Trophoblast cell (in vitro differentiated cells and primary cell): ENCODE results near the gene PCYT2. TPM values are rescaled to one million over a fixed set of nuclear protein-coding genes. Genes with fewer than 3 reads are reported as not detected.
A peak's percentile ranks its signal among the peaks of the same experiment; 100 is the strongest.

Experiments used
- DNase-seq, 2 donors: peaks; one replicate each; pipeline ENCODE4 v3.0.0-alpha.2; 2016
- H2AFZ ChIP-seq: 2 replicates; pipeline ENCODE4 v1.6.1; 2013; ENCODE audit warnings: low read length, moderate library complexity, mild to moderate bottlenecking; ENCODE audit not compliant: insufficient read depth, poor library complexity
- H2AK5ac ChIP-seq: 2 replicates; pipeline ENCODE4 v1.6.1; 2013; ENCODE audit warnings: mild to moderate bottlenecking, low read length
- H2BK120ac ChIP-seq: 2 replicates; pipeline ENCODE4 v1.6.1; 2013; ENCODE audit warnings: low read length, mild to moderate bottlenecking, moderate library complexity; ENCODE audit not compliant: insufficient read depth, poor library complexity
- H2BK12ac ChIP-seq: 2 replicates; pipeline ENCODE4 v1.6.1; 2013; ENCODE audit warnings: mild to moderate bottlenecking, low read length, moderate library complexity
- H2BK5ac ChIP-seq: 2 replicates; pipeline ENCODE4 v1.6.1; 2013; ENCODE audit warnings: low read length, low read depth, moderate library complexity, mild to moderate bottlenecking; ENCODE audit not compliant: poor library complexity
- H3K14ac ChIP-seq: 2 replicates; pipeline ENCODE4 v1.6.1; 2013; ENCODE audit warnings: mild to moderate bottlenecking, low read length
- H3K18ac ChIP-seq: 2 replicates; pipeline ENCODE4 v1.6.1; 2013; ENCODE audit warnings: mild to moderate bottlenecking, low read length
- H3K23ac ChIP-seq: 2 replicates; pipeline ENCODE4 v1.6.1; 2013; ENCODE audit warnings: low read length
- H3K27ac ChIP-seq: 2 replicates; pipeline ENCODE4 v1.5.1; 2013; ENCODE audit warnings: low read depth, mild to moderate bottlenecking, inconsistent platforms, low read length, moderate library complexity
- H3K27me3 ChIP-seq: 2 replicates; pipeline ENCODE4 v1.6.1; 2013; ENCODE audit warnings: inconsistent platforms, mild to moderate bottlenecking, low read length, moderate library complexity; ENCODE audit not compliant: insufficient read depth
- H3K36me3 ChIP-seq, 2 experiments: 1 replicate in 1 of 2; 2 replicates in 1 of 2; pipeline ENCODE4 v1.6.1; 2013; ENCODE audit warnings: low read length in 2 of 2, mild to moderate bottlenecking in 2 of 2, moderate library complexity in 1 of 2; ENCODE audit not compliant: insufficient read depth in 2 of 2, control insufficient read depth in 1 of 2
- H3K4ac ChIP-seq: 2 replicates; pipeline ENCODE4 v1.6.1; 2013; ENCODE audit warnings: low read depth, mild to moderate bottlenecking, low read length, moderate library complexity
- H3K4me1 ChIP-seq, 2 experiments: 1 replicate in 1 of 2; 2 replicates in 1 of 2; pipeline ENCODE4 v1.6.1; 2013; ENCODE audit warnings: low read length in 2 of 2, mild to moderate bottlenecking in 2 of 2, moderate library complexity in 1 of 2; ENCODE audit not compliant: insufficient read depth in 2 of 2, control insufficient read depth in 1 of 2
- H3K4me2 ChIP-seq: 2 replicates; pipeline ENCODE4 v1.6.1; 2013; ENCODE audit warnings: inconsistent platforms, mild to moderate bottlenecking, low read length, moderate library complexity
- H3K4me3 ChIP-seq: 2 replicates; pipeline ENCODE4 v1.5.1; 2013; ENCODE audit warnings: mild to moderate bottlenecking, low read depth, low read length, inconsistent platforms
- H3K79me1 ChIP-seq: one replicate; pipeline ENCODE4 v1.6.1; 2013; ENCODE audit warnings: low read length
- H3K79me2 ChIP-seq: 2 replicates; pipeline ENCODE4 v1.6.1; 2013; ENCODE audit warnings: low read length, mild to moderate bottlenecking; ENCODE audit not compliant: control insufficient read depth, insufficient read depth, poor library complexity
- H3K9ac ChIP-seq: 2 replicates; pipeline ENCODE4 v1.6.1; 2013; ENCODE audit warnings: mild to moderate bottlenecking, low read length
- H3K9me3 ChIP-seq: 2 replicates; pipeline ENCODE4 v1.6.1; 2013; ENCODE audit warnings: low read depth, mild to moderate bottlenecking, control low read depth, inconsistent platforms, low read length; ENCODE audit not compliant: insufficient read depth
- H4K12ac ChIP-seq: 2 replicates; pipeline ENCODE4 v1.6.1; 2013; ENCODE audit warnings: low read depth, mild to moderate bottlenecking, low read length, moderate library complexity
- H4K8ac ChIP-seq: 2 replicates; pipeline ENCODE4 v1.6.1; 2013; ENCODE audit warnings: low read depth, mild to moderate bottlenecking, low read length, moderate library complexity
- H4K91ac ChIP-seq: one replicate; pipeline ENCODE4 v1.6.1; 2013; ENCODE audit warnings: low read depth, mild to moderate bottlenecking, low read length, moderate library complexity
- WGBS: extraction: QIAGEN DNeasy Blood & Tissue Kit; methylation state at CpG from one replicate; pipeline ENCODE4 v1.1.7; 2013; ENCODE audit warnings: missing lambda C conversion rate; ENCODE audit not compliant: insufficient read length, insufficient coverage; ENCODE audit errors: extremely low coverage; 5-methylcytosine and 5-hydroxymethylcytosine counted together
- polyA plus RNA-seq: library from polyadenylated mRNA; stranded (reverse); fragments of 200-250 nt; gene quantifications from 2 replicates; pipeline ENCODE4 v1.2.3, GENCODE V29; 2013

PCYT2 gene
- polyA plus RNA-seq = 27.8 and 28.9 TPM in 2 replicates

GRCh38 chr17:81911277-81911961 is at the start of gene PCYT2:
Gene PCYT2, minus strand, starts transcription at chr17:81911399. Its CDS starts 44 bp downstream, at chr17:81911355.
- peak within 1 kb of the TSS; percentile 95 for H3K4me2 ChIP-seq
- H4K8ac ChIP-seq = peak within 1 kb of the TSS; percentile 43
- H2AK5ac ChIP-seq = peak within 1 kb of the TSS; percentile 69
- no CpG with 5 or more reads among the region's 84 CpGs for WGBS
- H3K36me3 ChIP-seq = peaks cover 70 to 71% of the 10 kb centered on the region in 2 experiments
- H3K79me1 ChIP-seq = peaks cover 3% of the 10 kb centered on the region
- peaks cover 4% of the 10 kb centered on the region for H3K79me2 ChIP-seq
- H2BK120ac ChIP-seq = peak within 1 kb of the TSS; percentile 59
- peak within 1 kb of the TSS; percentile 46 for H2BK5ac ChIP-seq
- H3K18ac ChIP-seq = peak within 1 kb of the TSS; percentile 76
- peak within 1 kb of the TSS; percentile 32 for H4K12ac ChIP-seq
- H4K91ac ChIP-seq = peak within 1 kb of the TSS; percentile 67
- H3K27ac ChIP-seq = peak within 1 kb of the TSS; percentile 48
- peak within 1 kb of the TSS; percentile 94 for H3K4me3 ChIP-seq
- H3K9me3 ChIP-seq = no peaks in the 10 kb centered on the region
- peaks cover 6% of the 10 kb centered on the region in 2 experiments for H3K4me1 ChIP-seq
- H2AFZ ChIP-seq = peak within 1 kb of the TSS; percentile 54
- peak; percentile 88 to 93 for DNase-seq
- peak within 1 kb of the TSS; percentile 72 for H3K14ac ChIP-seq
- H3K4ac ChIP-seq = peak within 1 kb of the TSS; percentile 11
- H2BK12ac ChIP-seq = no peak within 1 kb of the TSS
- no peak within 1 kb of the TSS for H3K23ac ChIP-seq
- peak within 1 kb of the TSS; percentile 79 for H3K9ac ChIP-seq
- no peaks in the 10 kb centered on the region for H3K27me3 ChIP-seq

- no peak overlapping the region for H2AK5ac ChIP-seq
- H3K9me3 ChIP-seq = no peaks in the 10 kb centered on the region
- peaks cover 15 to 21% of the 10 kb centered on the region in 2 experiments for H3K4me1 ChIP-seq
- peaks cover 0 to 3% of the 10 kb centered on the region in 2 experiments for H3K36me3 ChIP-seq
- no peak overlapping the region for H2BK5ac ChIP-seq
- peak overlapping the region; percentile 68 for H3K4me3 ChIP-seq
- H3K4ac ChIP-seq = peak overlapping the region; percentile 51
- H2AFZ ChIP-seq = peak overlapping the region; percentile 79
- H4K8ac ChIP-seq = peak overlapping the region; percentile 55
- peak overlapping the region; percentile 7 for H3K14ac ChIP-seq
- H3K23ac ChIP-seq = no peak overlapping the region
- peak overlapping the region; percentile 64 for H2BK120ac ChIP-seq
- H3K79me2 ChIP-seq = peaks cover 3% of the 10 kb centered on the region
- H3K9ac ChIP-seq = peak overlapping the region; percentile 20
- peaks cover 35% of the 10 kb centered on the region for H3K27me3 ChIP-seq
- peak overlapping the region; percentile 75 for H4K91ac ChIP-seq
- no peak overlapping the region for H3K27ac ChIP-seq
- peak in 1 of 2 donors; percentile 53 for DNase-seq
- peak overlapping the region; percentile 78 for H3K4me2 ChIP-seq
- peak overlapping the region; percentile 63 for H4K12ac ChIP-seq
- H3K18ac ChIP-seq = peak overlapping the region; percentile 31
- no CpG with 5 or more reads among the region's 98 CpGs for WGBS
- peaks cover 13% of the 10 kb centered on the region for H3K79me1 ChIP-seq
- H2BK12ac ChIP-seq = peak overlapping the region; percentile 45
Measured at GRCh38 chr17:81960130-81960958, 49.1 kb upstream of the PCYT2 start.

GRCh38 chr17:81959362-81960129 is 48.3 kb upstream of the PCYT2 start:
- H3K9me3 ChIP-seq = no peaks in the 10 kb centered on the region
- peak overlapping the region; percentile 68 for H3K4me3 ChIP-seq
- H2BK120ac ChIP-seq = peak overlapping the region; percentile 64
- H3K4ac ChIP-seq = peak overlapping the region; percentile 51
- peaks cover 35% of the 10 kb centered on the region for H3K27me3 ChIP-seq
- peak overlapping the region; percentile 31 for H3K18ac ChIP-seq
- no peak overlapping the region for H3K9ac ChIP-seq
- H4K8ac ChIP-seq = peak overlapping the region; percentile 55
- H2BK12ac ChIP-seq = peak overlapping the region; percentile 45
- H3K79me2 ChIP-seq = peaks cover 3% of the 10 kb centered on the region
- WGBS = no CpG with 5 or more reads among the region's 112 CpGs
- H2AK5ac ChIP-seq = peak overlapping the region; percentile 49
- H3K79me1 ChIP-seq = peaks cover 13% of the 10 kb centered on the region
- peak overlapping the region; percentile 63 for H4K12ac ChIP-seq
- peak overlapping the region; percentile 79 for H2AFZ ChIP-seq
- H2BK5ac ChIP-seq = no peak overlapping the region
- no peak overlapping the region for H3K27ac ChIP-seq
- peak in 1 of 2 donors; percentile 79 for DNase-seq
- peak overlapping the region; percentile 75 for H4K91ac ChIP-seq
- peak overlapping the region; percentile 28 for H3K14ac ChIP-seq
- H3K4me1 ChIP-seq = peaks cover 15 to 21% of the 10 kb centered on the region in 2 experiments
- H3K23ac ChIP-seq = no peak overlapping the region
- peak overlapping the region; percentile 78 for H3K4me2 ChIP-seq
- peaks cover 0 to 3% of the 10 kb centered on the region in 2 experiments for H3K36me3 ChIP-seq
